ENCODE results near the gene GNG14.

DNA sequence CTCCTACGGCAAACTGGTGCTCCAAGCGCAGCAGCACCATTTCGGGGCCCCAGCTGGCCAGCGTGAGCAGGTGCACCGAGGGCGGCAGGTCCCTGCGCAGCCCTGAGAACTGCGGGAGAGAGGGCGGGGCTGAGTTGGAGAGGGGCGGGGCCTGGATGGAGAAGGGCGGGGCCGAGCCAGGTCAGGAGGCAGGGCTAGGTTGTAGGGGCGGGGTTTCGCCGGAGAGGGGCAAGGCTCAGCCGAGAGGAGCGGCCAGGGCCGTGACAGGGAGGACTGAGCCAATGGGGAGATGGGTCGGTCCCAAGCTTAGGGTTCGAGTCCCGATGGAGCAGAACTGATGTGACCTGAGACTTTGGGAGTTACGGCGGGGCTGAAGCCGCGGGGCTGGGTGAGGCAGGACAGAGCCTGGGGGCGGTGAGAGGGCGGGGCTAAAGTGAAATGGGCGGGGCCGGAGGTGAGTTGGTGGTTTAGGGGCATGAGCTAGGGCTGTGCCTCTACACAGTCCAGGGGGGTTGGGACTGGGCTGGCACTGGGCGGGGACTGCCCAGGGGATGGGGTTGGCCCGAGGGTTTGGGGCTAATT lies 40.2 kb upstream of the GNG14 start:
- no peak for TF ChIP-seq POLR2A (IDR thresholded peaks at IDR 0.05)
- TF ChIP-seq, protein P1, sequence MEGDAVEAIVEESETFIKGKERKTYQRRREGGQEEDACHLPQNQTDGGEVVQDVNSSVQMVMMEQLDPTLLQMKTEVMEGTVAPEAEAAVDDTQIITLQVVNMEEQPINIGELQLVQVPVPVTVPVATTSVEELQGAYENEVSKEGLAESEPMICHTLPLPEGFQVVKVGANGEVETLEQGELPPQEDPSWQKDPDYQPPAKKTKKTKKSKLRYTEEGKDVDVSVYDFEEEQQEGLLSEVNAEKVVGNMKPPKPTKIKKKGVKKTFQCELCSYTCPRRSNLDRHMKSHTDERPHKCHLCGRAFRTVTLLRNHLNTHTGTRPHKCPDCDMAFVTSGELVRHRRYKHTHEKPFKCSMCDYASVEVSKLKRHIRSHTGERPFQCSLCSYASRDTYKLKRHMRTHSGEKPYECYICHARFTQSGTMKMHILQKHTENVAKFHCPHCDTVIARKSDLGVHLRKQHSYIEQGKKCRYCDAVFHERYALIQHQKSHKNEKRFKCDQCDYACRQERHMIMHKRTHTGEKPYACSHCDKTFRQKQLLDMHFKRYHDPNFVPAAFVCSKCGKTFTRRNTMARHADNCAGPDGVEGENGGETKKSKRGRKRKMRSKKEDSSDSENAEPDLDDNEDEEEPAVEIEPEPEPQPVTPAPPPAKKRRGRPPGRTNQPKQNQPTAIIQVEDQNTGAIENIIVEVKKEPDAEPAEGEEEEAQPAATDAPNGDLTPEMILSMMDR (IDR thresholded peaks at IDR 0.05), result no peak

Data from lower leg skin (tissue), 3 donors.